Stimulated activated CD4-positive, alpha-beta T cell treated with anti-CD3 and anti-CD28 coated beads, Interleukin-12 subunit alpha, Interleukin-12 subunit beta, amount 100 ng/mL, for 24 hours (primary cell): ENCODE results near the gene CNTROB.
A peak's percentile ranks its signal among the peaks of the same experiment; 100 is the strongest.

Experiments
- DNase-seq, 2 experiments: peaks; one replicate each; pipeline ENCODE4 v3.0.0-alpha.2; 2020; ENCODE audit warnings: low read depth in 2 of 2

Gene CNTROB

DNA sequence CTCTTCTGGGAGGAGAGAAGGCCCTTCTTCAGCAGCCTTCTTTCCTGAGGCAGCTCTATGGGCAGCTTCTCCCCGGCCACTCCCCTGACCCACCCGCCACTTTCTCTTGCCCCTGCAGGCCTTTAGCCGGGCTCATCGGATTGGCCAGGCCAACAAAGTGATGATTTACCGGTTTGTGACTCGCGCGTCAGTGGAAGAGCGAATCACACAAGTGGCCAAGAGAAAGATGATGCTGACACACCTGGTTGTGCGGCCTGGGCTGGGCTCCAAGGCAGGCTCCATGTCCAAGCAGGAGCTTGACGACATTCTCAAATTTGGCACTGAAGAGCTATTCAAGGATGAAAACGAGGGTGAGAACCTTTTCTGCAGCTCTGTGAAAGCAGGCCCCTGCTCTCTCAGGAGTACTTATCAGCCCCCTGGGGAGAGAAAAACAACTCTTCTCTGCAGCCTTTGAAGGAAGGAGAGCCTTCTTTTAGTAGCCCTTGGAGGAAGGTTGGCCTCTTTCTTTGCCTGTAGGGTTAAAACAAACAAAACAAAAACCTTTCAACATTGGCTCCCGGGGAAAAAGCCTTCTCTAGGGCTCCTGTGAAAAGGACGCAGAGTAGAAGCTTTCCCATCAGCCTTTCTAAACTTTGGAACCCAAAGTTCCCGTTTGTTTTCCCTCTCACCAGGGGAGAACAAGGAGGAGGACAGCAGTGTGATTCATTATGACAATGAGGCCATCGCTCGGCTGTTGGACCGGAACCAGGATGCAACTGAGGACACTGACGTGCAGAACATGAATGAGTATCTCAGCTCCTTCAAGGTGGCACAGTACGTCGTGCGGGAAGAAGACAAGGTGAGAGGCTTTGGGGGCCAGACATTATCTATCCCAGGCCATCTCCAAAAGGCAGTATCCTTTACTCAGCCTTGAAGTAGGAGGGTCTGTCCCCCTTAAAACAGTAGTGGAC lies 28.6 kb upstream of the CNTROB start:
- no peak for DNase-seq

DNA sequence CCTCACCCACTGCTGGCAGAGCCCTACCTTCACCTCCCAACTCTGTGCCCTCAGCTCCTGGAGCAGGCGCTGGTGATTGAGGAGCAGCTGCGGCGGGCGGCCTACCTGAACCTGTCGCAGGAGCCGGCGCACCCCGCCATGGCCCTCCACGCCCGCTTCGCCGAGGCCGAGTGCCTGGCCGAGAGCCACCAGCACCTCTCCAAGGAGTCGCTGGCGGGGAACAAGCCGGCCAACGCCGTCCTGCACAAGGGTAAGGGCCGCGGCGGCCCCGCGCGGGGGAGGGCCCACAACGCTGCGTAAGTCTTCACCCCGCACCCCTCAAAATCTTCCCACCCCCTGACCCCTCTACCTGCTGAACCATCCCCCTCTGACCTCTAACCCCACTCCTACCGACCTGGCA lies 22.9 kb upstream of the CNTROB start:
- no peak for DNase-seq

DNA sequence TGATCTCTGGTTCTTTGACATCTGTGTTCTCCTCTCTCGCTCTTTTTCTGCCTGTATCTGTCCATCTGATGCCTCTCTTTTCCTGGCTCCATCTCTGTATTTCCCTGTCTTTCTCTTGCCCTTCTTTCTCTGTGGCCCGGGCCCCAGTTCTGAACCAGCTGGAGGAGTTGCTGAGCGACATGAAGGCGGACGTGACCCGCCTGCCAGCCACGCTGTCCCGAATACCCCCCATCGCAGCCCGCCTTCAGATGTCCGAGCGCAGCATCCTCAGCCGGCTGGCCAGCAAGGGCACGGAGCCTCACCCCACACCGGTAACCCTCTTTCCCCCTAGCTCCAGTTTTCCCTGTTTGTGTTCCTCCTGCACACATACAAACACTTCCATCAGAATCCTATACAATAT lies 21.7 kb upstream of the CNTROB start:
- DNase-seq: no peak

DNA sequence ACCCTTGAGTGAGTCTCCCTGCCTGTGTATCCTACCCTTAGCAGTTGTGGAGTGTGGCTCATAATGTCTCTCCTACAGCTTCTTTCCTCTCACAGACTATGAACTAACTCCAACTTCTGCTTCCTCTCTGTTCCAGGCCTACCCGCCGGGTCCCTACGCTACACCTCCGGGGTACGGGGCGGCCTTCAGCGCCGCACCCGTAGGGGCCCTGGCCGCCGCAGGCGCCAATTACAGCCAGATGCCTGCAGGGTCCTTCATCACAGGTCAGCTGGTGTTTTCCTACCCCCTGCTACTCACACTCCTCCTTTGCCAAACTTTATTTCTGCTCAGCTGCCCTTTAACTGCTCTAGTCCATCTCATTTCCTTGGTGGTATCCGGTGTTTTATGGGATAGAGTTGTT lies 21.3 kb upstream of the CNTROB start:
- DNase-seq: no peak

DNA sequence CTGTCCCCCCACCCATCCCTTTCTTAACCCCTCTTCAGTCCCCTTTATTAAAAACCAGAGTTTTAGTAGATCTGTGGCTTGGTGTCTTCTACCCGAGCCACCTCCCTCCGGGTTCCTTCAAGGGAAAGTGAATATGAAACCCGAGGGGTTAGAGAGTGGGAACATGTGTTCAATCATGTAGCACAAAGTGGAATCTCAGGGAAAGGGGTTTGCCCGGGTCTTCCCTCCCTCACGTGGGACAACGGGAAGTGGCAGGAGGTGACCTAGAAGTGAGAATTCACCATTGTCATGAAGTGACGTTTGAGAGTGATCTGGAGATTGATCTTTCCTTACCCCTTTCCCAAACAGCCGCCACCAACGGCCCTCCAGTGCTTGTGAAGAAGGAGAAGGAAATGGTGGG lies 20.9 kb upstream of the CNTROB start:
- DNase-seq: no peak

DNA sequence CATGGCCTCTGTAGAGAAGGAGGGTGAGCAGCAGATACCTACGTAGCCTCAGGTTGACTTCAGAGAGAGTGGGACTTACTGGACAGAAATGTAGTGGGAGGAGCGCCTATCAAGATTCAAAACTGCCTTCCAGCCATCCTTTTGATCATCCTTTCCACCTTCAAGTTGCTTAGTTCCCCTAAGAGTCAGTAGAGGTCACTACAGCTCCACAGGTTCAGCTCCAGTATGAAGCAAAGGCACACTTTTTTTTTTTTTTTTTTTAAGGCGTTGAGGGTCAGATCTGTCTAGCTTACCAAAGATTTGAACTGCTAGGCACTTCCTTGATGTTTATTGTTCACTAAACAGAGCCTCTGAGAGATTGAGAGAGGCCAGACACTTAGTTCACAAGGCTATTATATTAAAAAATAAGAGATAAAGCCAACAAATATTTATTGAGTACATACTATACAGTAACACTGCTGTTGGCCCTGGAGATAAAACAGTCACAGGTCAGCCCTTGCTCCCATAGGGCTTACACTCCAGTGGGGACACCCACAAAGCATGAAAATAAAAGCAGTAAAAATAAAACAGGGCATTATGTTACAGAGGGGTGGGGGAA lies 19.0 kb upstream of the CNTROB start:
- DNase-seq: no peak

DNA sequence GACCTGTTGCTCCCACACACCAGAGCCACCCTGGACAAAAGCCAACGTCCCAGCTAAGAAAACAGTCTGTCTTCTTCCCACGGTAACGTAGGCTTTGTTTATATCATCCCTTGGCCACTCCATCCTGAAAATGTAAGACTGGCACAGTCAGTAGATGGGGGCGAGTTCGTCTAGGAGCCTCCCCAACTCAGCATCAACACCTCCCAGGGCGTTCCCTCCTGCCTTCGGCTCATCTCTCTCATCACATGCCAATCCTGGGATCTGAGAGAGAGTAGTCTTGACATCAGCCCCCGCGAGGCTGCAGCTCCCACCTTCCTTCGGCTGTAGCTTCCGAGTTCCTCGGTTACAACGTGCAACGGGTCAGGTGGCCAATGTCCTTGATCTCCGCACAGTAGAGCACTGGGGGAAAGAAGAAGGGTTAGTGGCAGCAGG lies 16.8 kb upstream of the CNTROB start:
- no peak for DNase-seq

DNA sequence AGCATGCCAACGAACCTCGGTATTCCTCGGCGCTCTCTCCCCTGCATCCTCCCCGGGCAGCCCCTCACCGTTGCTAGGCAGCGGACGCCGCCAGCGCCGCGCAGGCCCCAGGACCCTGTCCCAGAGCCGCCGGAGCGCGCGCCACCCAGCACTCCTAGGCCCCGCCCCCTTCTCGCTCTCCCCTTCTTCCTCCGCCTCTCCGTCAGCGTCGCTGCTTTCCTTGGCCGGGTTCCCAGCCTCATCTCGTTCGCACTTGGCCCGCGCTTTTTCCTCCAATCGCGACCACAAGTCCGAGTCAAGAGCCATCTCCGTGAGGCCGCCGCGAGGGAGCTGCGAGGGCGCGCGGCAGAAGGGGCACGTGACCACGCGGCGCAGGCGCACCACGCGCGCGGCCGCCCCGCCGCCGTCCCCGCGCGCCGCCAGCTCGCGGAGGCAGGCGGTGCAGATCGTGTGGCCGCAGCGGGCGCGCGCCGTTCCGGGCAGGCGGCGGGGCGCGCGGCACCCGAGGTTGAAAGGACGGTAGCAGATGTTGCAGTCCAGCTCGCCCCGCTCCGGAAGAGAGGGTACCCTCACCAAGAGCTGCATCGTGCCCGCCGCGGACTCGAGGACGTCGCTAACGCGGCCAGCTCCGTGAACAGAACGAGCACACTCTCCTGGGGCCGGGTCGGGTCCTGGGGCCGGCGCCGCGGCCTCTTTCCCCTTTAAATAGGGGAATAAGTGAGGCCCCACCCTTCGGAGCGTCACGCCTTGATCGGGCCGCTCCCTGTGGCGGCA lies 16.2 kb upstream of the CNTROB start, which contains the start of gene RNF227:
TSS of gene RNF227 (minus strand) at position 679 of the 774 bp plus-strand sequence. CDS start at position 585, 94 bp downstream.
- DNase-seq: peak; percentile 71 to 91

DNA sequence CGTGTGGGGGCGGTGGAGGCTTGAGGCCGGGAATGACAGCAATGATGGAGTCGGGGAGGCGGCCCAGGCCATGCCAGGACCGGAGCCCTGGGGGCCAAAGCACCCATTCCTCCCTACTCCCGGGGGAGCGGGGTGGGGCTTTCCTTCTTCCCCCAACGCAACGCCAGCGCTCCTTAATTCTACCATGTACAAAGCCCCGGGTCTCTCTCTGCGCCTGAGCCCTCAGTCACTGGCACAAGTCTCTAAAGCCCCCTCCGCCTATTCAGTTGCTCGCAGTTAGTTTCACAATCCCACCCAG lies 15.7 kb upstream of the CNTROB start:
- DNase-seq: no peak

DNA sequence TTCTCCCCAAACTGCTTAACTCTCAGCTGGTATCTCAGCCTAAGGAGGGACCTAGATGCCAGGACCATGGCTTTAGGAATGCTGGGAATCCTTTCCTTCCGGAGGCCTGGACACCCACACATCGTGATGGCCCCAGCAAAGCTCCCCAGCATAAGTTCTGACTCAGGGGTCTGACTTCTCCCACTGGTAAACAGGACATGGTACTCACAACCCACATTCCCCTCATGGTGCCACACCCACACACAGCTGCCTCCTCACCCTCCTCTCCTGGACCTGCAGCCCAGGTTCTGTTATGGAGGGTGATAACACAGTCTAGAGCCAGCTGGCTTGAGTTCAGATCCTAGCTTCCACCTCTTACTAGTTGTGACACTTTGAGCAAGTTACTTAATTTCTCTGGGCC lies 15.2 kb upstream of the CNTROB start:
- no peak for DNase-seq

DNA sequence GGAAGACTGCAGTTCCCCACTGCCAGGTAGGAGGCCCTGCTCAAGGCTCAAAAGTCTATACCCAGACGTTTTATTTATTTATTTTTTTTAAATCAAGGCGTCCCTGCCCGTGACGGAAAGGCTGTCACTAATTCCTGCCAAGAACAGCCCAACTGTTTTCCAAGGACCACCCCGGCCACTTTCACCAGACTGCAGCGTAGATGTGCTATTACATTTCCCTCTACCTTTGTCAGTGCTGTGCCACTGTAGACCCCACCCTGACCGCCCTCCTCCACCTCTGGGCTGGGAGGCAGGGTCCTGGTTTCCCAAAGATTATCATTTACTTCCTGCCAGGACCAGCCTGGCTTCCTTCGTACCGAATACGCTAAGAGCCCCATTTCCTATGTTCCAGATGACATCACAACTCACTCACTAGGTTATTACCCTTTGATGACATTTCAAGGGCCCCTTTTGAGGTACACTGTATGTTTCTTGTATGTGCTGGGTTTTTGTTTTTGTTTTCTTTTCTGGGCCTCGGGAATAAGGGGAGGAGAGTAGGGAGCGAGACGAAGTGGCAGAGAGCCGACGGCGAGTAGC lies 9.6 kb upstream of the CNTROB start:
- DNase-seq: no peak

DNA sequence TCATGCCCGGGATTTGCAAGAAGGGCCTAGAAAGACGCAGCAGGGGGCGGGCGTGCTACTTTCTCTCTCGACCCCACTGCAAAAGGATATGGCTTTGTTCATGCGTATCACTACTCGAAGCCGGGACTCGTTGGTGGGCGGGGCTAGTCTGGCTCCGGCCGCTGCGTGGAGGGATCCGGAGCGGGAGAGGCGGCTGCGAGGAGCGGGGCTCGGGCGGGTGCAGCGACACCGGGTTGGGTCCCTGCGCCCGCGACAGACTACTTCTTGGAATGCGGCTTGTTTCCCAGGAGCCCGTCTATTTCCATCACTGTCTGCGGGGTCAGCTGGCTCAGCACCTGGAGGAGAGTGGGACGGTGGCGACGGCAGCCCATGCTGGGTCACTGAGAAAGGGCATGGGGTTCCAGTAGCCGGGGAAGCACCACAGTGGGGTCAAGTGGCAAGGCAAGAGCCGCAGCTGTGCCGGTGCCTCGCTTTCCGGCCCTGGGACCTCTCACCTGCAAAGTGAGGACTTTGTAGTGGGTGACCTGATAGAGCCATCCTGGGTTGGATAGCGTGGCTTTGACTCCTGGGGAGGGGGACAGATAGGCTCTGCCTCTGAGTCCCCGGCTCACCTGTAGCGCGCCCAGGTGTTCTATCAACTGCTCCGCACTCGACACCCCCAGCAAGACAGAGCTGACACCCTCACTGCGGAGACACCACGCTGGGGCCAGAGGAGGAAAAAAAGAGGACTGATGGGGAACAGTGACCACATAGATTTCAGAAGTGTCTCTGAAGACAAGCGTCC lies 9.0 kb upstream of the CNTROB start:
- DNase-seq: peak; percentile 62 to 77

DNA sequence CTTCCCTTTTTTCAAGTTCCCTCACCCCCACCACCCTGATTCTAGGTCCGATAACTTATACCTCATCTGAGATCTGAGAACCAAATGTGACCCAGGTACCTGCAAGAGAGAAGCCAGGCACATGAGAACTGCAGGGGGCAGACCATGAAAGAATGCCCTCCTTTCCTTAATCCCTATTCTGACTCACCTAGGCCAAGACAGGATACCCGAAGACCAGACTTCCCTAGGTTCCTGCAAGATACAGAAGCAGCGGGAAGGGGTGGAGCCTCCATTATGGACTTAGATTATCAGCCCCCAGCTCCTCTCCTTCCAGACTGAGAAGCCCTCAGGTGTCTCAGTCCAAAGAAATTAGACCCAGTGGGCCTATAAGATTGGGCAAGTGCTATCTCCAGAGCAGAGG lies 4.4 kb upstream of the CNTROB start:
- no peak for DNase-seq

DNA sequence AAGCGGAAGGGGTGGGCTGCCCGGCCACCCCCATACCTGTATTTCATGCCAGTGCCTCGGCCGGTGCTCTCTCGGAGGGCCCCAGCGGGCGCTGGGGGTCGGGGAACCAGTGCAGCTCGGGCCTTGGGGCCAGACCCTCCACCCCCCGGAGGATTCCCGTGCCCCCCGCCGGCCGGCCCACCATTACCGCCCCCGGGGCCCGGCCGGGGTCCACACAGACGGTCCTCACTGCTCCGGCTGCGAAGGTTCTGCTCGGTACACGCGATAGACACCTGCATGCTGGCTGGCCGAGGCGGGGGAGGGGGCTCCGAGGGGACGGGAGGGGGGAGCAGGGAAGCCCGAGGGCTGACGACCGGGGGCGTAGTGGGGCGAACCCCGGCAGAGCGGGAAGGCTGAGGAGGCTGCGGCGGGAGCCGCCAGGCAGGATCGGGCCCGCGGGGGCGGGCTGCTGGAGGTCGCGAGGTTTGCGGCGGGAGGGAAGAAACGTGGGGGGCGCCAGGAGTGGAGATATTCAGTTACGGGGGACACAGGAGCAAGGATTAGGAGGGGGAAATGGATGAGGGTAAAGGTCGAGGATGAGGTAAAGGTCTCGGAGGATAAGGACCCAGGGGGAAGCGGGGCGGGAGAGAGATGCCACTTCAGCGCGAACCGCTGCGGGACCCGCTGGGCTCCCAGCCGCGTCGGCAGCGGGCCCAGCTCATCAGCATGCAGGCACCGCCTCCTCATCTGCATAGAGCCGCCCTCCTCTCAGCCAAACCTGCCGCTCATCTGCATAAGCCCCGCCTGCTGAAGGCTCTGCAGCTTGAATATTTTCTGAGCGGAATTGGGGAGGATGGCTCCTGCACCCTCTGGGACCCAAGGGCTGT lies 2.6 kb upstream of the CNTROB start, which contains the start of gene KCNAB3:
TSS of gene KCNAB3 (minus strand) at position 699 of the 866 bp plus-strand sequence. CDS start at position 278, 421 bp downstream.
- peak in 1 of 2 experiments; percentile 46 for DNase-seq

DNA sequence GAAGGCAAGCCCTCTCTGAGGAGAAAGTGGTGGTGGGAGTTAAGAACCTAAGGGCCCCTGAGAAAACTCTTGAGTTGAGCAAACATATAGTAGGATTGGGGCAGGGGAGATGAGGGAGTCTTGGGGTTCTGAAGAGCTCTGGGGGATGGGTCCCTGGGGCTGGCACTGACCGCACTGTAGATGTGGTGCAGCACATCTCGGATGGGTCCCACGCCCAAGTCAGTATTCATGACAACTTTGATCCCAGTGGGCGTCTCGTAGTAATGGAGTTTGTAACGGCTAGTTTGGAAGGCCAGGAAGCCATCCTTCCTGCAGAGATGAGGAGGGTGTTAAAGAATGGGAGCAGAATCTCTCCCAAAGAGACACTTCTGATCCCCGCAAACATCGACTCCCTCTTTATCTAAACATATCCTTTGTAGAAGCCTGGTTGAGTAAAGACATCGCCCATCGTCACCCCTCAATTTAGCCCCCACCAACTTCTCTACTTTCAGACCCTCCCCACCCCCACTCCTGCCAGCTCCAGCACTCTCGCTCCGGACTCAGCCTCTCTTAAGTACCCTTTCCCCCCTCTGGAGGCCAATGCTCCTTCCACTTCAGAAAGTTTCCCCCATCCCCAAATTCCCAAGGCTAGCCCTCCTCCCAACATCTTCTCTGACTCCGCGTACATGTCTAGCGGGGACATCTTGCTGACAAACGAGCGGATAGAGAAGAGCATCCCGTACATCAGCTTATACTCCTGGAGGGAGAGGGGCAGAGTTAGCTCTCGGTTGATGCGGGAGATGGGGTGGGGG lies 970 bp upstream of the CNTROB start:
- no peak for DNase-seq

DNA sequence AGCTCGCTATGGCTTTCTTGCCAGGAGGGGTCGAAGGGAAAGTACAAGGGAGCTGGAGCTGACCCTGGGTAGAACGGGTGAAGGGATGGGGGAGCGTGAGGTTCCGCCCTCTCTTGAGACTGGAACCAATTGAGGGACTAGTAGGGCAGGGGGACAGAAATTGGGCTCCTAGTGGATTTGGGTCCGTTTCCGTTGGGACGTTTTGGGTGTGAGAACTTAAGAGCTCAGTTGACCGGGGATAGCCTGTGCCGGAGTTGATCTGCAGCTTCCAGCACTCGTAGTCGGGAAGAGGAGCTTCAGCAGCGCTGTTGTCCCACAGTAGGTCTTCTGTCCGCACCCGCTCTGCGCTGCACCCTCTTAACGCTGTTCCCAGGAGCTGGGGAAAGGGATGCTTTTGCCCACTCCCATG lies 481 bp downstream of the CNTROB start:
- no peak for DNase-seq

DNA sequence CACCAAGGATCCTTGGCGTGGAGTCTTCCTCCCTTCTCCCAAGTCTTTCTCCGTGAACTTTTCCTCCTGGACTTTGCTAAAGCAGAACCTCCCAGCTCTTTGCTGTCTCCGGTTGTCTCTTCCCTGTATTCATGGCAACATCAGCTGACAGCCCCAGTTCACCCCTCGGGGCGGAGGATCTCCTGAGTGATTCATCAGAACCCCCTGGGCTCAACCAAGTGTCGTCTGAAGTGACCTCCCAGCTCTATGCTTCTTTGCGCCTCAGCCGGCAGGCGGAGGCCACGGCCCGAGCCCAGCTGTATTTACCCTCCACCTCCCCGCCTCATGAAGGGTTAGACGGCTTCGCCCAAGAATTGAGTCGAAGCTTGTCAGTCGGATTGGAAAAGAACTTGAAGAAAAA lies 943 bp downstream of the CNTROB start:
- no peak for DNase-seq

DNA sequence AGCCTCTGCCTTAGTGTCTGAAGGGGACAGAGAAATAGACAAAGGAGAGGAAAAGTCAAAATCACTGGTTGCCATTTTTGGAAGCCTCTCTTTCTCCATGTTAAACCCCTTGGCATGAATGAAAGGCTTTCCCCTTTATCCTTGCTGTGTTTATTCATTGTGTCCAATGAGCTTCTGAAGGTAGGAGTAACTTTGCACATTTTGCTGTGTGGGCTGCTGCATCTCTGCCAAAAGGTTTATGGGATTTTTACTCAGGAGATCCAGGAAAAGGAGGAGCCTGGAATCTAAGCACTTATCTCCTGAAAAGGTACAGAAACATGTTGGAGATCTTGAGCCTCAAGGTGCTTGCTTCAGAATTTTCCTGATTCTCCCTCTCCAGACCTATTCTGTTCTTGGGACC lies 3.9 kb downstream of the CNTROB start:
- DNase-seq: no peak

DNA sequence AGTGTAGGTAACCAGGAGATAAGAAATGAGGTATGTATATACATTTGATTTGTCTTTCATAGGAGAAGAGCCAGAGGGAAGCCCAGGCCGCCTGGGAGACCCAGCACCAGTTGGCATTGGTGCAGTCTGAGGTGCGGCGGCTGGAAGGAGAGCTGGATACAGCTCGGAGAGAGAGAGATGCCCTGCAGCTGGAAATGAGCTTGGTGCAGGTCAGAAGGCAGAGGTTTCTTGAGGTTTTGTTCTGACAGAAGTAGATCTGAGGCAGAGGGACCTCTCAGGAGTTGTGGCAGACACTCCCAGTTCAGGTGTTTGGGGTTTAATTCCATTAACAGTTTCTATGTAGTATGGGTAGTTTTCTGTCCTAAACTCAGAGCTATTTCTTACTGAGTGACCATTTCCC lies 8.0 kb downstream of the CNTROB start:
- DNase-seq: no peak
